PC-3 (cell line): ENCODE results near the gene TSPAN9. TPM values are rescaled to one million over a fixed set of nuclear protein-coding genes. Genes with fewer than 3 reads are reported as not detected.

Experiments
- ATAC-seq: fragments of 200-7000 bp; cut with Tn5 transposase; 2 replicates; pipeline ENCODE4 v1.9.1; 2020; ENCODE audit warnings: mild to moderate bottlenecking, moderate library complexity
- BruUV-seq: library from RNA; stranded (reverse); fragments of 400-500 nt; replicated peaks from 2 replicates; lab custom pipeline; 2021; lab: Mats Ljungman, UMichigan
- CTCF ChIA-PET: fragments of 300-600 bp; sonication (Branson Sonifier 250); formaldehyde crosslinking; loops from one replicate; lab custom pipeline; 2022; ENCODE audit warnings: antibody characterized with exemption; lab: Charles Lee
- POLR2A ChIA-PET: fragments of 300-600 bp; sonication (Branson Sonifier 250); formaldehyde crosslinking; loops from one replicate; lab custom pipeline; 2022; ENCODE audit warnings: antibody characterized with exemption; ENCODE audit not compliant: unreplicated experiment; lab: Charles Lee
- DNase-seq: peaks from one replicate; pipeline ENCODE4 v3.0.0-alpha.2; 2015
- H2AFZ ChIP-seq: fragments of 300-600 bp; sonication (generic); 2 replicates; pipeline ENCODE4 v1.6.0; 2016; ENCODE audit warnings: antibody characterized with exemption, low read length
- H3F3A ChIP-seq: fragments of 300-600 bp; sonication (generic); one replicate; pipeline ENCODE4 v1.6.0; 2017; ENCODE audit warnings: antibody characterized with exemption, low read length, control low read depth, mild to moderate bottlenecking; ENCODE audit not compliant: unreplicated experiment
- H3K27ac ChIP-seq: fragments of 300-600 bp; sonication (generic); 2 replicates; pipeline ENCODE4 v1.5.1; 2016; ENCODE audit warnings: mild to moderate bottlenecking, low read length
- H3K27me3 ChIP-seq: fragments of 300-600 bp; sonication (generic); 2 replicates; pipeline ENCODE4 v1.6.1; 2016; ENCODE audit warnings: low read length, mixed read lengths
- H3K36me3 ChIP-seq: fragments of 300-600 bp; sonication (generic); 2 replicates; pipeline ENCODE4 v1.6.1; 2016; ENCODE audit warnings: low read depth, mixed run types, low read length, mixed read lengths
- H3K4me1 ChIP-seq: fragments of 300-600 bp; sonication (generic); 2 replicates; pipeline ENCODE4 v1.5.1; 2016; ENCODE audit warnings: low read length; ENCODE audit not compliant: insufficient read depth
- H3K4me2 ChIP-seq: fragments of 300-600 bp; sonication (generic); 2 replicates; pipeline ENCODE4 v1.6.0; 2016; ENCODE audit warnings: low read length
- H3K4me3 ChIP-seq: fragments of 300-600 bp; sonication (generic); 2 replicates; pipeline ENCODE4 v1.5.1; 2016; ENCODE audit warnings: mild to moderate bottlenecking, low read length, mixed read lengths
- H3K79me2 ChIP-seq: fragments of 300-600 bp; sonication (generic); 2 replicates; pipeline ENCODE4 v1.6.1; 2017; ENCODE audit warnings: low read length, mixed read lengths
- H3K9ac ChIP-seq: fragments of 300-600 bp; sonication (generic); 2 replicates; pipeline ENCODE4 v1.6.0; 2016; ENCODE audit warnings: mild to moderate bottlenecking, low read length
- H3K9me2 ChIP-seq: fragments of 300-600 bp; sonication (generic); replicated peaks from 2 replicates; pipeline ENCODE4 v1.6.1; 2016; ENCODE audit warnings: mixed run types, low read length, mixed read lengths
- H3K9me3 ChIP-seq: fragments of 300-600 bp; sonication (generic); 2 replicates; pipeline ENCODE4 v1.6.1; 2016; ENCODE audit warnings: low read length, mixed read lengths
- H4K20me1 ChIP-seq: fragments of 300-600 bp; sonication (generic); 2 replicates; pipeline ENCODE4 v1.6.1; 2016; ENCODE audit warnings: low read length, mixed read lengths
- EZH2 ChIP-seq: fragments of 300-600 bp; sonication (generic); IDR thresholded peaks from one replicate; pipeline ENCODE4 v1.6.1; 2017; ENCODE audit warnings: antibody characterized with exemption, mild to moderate bottlenecking, low read length; ENCODE audit not compliant: unreplicated experiment
- EZH2phosphoT487 ChIP-seq: fragments of 300-600 bp; sonication (generic); IDR thresholded peaks from 2 replicates; pipeline ENCODE4 v1.6.1; 2018; ENCODE audit warnings: mild to moderate bottlenecking, antibody characterized with exemption, low read length, borderline replicate concordance
- intact Hi-C: fragments of 100-400 bp; cut with micrococcal nuclease; formaldehyde crosslinking; loops from 2 replicates; pipeline ENCODE4 v1.9.0; 2023
- total RNA-seq: library from RNA; depleted of rRNA; stranded (reverse); fragments of >200 nt; gene quantifications from 2 replicates; pipeline ENCODE4 v1.2.3, GENCODE V29; 2014
- TF ChIP-seq, protein P1 (sequence below): fragments of 300-600 bp; sonication (generic); conservative IDR thresholded peaks from 2 replicates; pipeline ENCODE4 v1.5.1; 2017; ENCODE audit warnings: antibody characterized with exemption, low read depth, mild to moderate bottlenecking, low read length

TSPAN9 gene
- total RNA-seq, 1 experiment from 2014 or later: 6.2 TPM

DNA sequence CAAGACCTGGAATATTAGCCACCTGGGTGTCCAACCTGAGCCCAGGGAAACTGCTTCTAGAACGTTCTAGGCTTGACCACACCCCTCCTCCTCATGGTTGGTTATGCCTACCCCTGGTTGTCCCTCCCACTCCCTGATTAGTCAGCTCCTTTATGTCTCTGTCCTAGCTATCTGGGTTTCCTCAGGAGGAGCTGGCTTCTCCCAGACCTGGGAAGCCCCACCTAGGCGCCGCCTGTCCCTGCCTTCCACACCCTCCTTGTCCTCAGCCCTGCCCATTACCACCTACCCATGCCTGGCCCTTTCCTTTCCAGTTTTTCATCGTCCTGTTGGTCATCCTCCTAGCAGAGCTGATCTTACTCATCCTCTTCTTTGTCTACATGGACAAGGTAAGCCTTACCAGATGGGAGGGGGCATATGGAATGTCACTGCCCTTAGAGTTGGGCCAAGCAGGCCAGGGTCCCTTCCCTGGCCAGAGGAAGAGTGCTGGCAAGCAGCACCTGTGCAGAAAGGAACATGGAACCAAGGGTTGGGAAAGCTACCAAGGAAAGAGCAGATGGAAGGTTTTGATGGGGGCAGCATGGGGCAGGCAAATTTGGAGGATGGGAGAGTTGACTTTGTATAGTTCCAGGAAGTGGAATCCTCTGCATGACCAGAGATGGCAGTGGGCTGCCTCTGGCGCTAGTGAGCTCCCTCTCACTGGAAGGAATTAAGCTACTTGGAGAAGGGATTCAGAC is 201.7 kb downstream of the TSPAN9 start:
- no peak overlapping the region for H3K4me3 ChIP-seq
- H3K4me2 ChIP-seq: no peak overlapping the region
- no peaks in the 10 kb centered on the region for H3K27me3 ChIP-seq
- H3K9ac ChIP-seq: no peak overlapping the region
- H4K20me1 ChIP-seq: no peaks in the 10 kb centered on the region
- no peaks in the 10 kb centered on the region for H3K9me2 ChIP-seq
- ChIA-PET CTCF (interaction anchor here (0.6 kb wide), 1 partner anchor 17 kb away, joined by 3 read pairs; no protein-coding TSS in a partner anchor), POLR2A (no interaction called here)
- H3K79me2 ChIP-seq: no peaks in the 10 kb centered on the region
- no peaks in the 10 kb centered on the region for H3K36me3 ChIP-seq
- intact Hi-C loops: loop anchor here (10.0 kb wide), 1 partner anchor 74 kb away; no protein-coding TSS in a partner anchor
- no peak for TF ChIP-seq EZH2
- no peak for TF ChIP-seq EZH2phosphoT487
- TF ChIP-seq, protein P1, sequence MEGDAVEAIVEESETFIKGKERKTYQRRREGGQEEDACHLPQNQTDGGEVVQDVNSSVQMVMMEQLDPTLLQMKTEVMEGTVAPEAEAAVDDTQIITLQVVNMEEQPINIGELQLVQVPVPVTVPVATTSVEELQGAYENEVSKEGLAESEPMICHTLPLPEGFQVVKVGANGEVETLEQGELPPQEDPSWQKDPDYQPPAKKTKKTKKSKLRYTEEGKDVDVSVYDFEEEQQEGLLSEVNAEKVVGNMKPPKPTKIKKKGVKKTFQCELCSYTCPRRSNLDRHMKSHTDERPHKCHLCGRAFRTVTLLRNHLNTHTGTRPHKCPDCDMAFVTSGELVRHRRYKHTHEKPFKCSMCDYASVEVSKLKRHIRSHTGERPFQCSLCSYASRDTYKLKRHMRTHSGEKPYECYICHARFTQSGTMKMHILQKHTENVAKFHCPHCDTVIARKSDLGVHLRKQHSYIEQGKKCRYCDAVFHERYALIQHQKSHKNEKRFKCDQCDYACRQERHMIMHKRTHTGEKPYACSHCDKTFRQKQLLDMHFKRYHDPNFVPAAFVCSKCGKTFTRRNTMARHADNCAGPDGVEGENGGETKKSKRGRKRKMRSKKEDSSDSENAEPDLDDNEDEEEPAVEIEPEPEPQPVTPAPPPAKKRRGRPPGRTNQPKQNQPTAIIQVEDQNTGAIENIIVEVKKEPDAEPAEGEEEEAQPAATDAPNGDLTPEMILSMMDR: no peak
- no peak overlapping the region for H3K27ac ChIP-seq
- H3K9me3 ChIP-seq: no peaks in the 10 kb centered on the region
- BruUV-seq: no TSS peak
- H2AFZ ChIP-seq: no peak overlapping the region
- H3K4me1 ChIP-seq: peaks cover 3% of the 10 kb centered on the region
- H3F3A ChIP-seq: no peaks in the 10 kb centered on the region
- ATAC-seq (no peak), DNase-seq (no peak)

DNA sequence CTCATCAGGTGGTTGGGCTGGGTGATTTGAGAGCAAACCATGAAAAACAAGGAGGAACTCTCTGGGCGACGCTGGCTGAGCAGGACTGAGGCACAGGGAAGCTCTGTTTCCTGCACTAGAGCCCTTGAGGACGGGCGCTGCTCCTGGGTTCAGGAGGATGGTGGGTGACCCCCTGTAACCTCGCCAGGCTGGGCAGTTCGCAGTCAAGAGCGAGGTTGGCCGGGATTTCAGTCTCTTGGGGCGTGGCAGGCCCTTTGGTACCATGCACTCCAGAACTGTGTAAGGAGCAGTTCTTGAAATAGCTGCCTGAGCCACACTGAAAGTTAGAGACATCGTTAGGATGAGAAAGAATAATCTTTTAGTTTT is 202.2 kb downstream of the TSPAN9 start:
- no peak overlapping the region for H3K4me2 ChIP-seq
- intact Hi-C loops: loop anchor here (10.0 kb wide), 1 partner anchor 75 kb away; no protein-coding TSS in a partner anchor
- POLR2A ChIA-PET: no interaction called here
- no peaks in the 10 kb centered on the region for H4K20me1 ChIP-seq
- no peak overlapping the region for H3K9ac ChIP-seq
- ATAC-seq (no peak), DNase-seq (no peak)
- no peak for TF ChIP-seq EZH2phosphoT487
- no peaks in the 10 kb centered on the region for H3K36me3 ChIP-seq
- H3K27me3 ChIP-seq: no peaks in the 10 kb centered on the region
- no TSS peak for BruUV-seq
- no peaks in the 10 kb centered on the region for H3K4me1 ChIP-seq
- no peaks in the 10 kb centered on the region for H3K9me2 ChIP-seq
- no peaks in the 10 kb centered on the region for H3F3A ChIP-seq
- H3K27ac ChIP-seq: no peak overlapping the region
- no peak overlapping the region for H2AFZ ChIP-seq
- CTCF ChIA-PET: interaction anchor here (0.6 kb wide), 1 partner anchor 18 kb away, joined by 3 read pairs; no protein-coding TSS in a partner anchor
- H3K79me2 ChIP-seq: no peaks in the 10 kb centered on the region
- no peaks in the 10 kb centered on the region for H3K9me3 ChIP-seq
- no peak overlapping the region for H3K4me3 ChIP-seq

- intact Hi-C loops: loop anchor here (10.0 kb wide), 1 partner anchor 75 kb away; no protein-coding TSS in a partner anchor
- no peak overlapping the region for H3K27ac ChIP-seq
- POLR2A ChIA-PET: no interaction called here
- H3K79me2 ChIP-seq: no peaks in the 10 kb centered on the region
- TF ChIP-seq EZH2 (no peak), EZH2phosphoT487 (no peak)
- TF ChIP-seq, protein P1: no peak
- H3K4me3 ChIP-seq: no peak overlapping the region
- no peak overlapping the region for H2AFZ ChIP-seq
- no peaks in the 10 kb centered on the region for H3K36me3 ChIP-seq
- H3K9ac ChIP-seq: no peak overlapping the region
- no peaks in the 10 kb centered on the region for H3K27me3 ChIP-seq
- no peaks in the 10 kb centered on the region for H4K20me1 ChIP-seq
- no peak overlapping the region for H3K4me2 ChIP-seq
- no peaks in the 10 kb centered on the region for H3F3A ChIP-seq
- no peaks in the 10 kb centered on the region for H3K9me2 ChIP-seq
- H3K9me3 ChIP-seq: no peaks in the 10 kb centered on the region
- no peaks in the 10 kb centered on the region for H3K4me1 ChIP-seq
- ATAC-seq (no peak), DNase-seq (no peak)
- BruUV-seq: no TSS peak
- CTCF ChIA-PET: no interaction called here
Measured at GRCh38 chr12:3279832-3280231, 202.7 kb downstream of the TSPAN9 start.
